ENCODE data around the gene HELB. TPM values are rescaled to one million over a fixed set of nuclear protein-coding genes. Genes with fewer than 3 reads are reported as not detected.

The HELB gene
- total RNA-seq, 1 experiment from 2014 or later, result 9.6 TPM

GRCh38 chr12:66288121-66288520 is 14.2 kb upstream of the HELB start:
- no peak overlapping the region for H3K4me3 Mint-ChIP-seq (ENCODE audit: low read depth, unreplicated experiment)
- H3K4me1 Mint-ChIP-seq (ENCODE audit: low read depth, unreplicated experiment), result no peaks in the 10 kb centered on the region
- no peaks in the 10 kb centered on the region for H3K36me3 Mint-ChIP-seq (ENCODE audit: insufficient read depth, unreplicated experiment)
- peaks cover 18% of the 10 kb centered on the region for H3K27me3 Mint-ChIP-seq (ENCODE audit: unreplicated experiment)
- CTCF ChIA-PET, result interaction anchor here (0.6 kb wide), 1 partner anchor 46 kb away, joined by 4 read pairs; no protein-coding TSS in a partner anchor
- DNase-seq, result no peak
- BruUV-seq (replicated peaks), result no TSS peak
- no peak for TF ChIP-seq CTCF (IDR thresholded peaks at IDR 0.05; ENCODE audit: unreplicated experiment)
- H3K27ac Mint-ChIP-seq (ENCODE audit: unreplicated experiment), result no peak overlapping the region
- no peaks in the 10 kb centered on the region for H3K9me3 Mint-ChIP-seq (ENCODE audit: low read depth, unreplicated experiment)
- intact Hi-C loops (cut with micrococcal nuclease; ENCODE audit: unreplicated experiment), result no loop called here

- TF ChIP-seq CTCF (IDR thresholded peaks at IDR 0.05; ENCODE audit: unreplicated experiment), result no peak
- no TSS peak for BruUV-seq (replicated peaks)
- Mint-ChIP-seq H3K9me3 (ENCODE audit: low read depth, unreplicated experiment) (no peaks in the 10 kb centered on the region), H3K4me1 (ENCODE audit: low read depth, unreplicated experiment) (no peaks in the 10 kb centered on the region), H3K27me3 (ENCODE audit: unreplicated experiment) (peaks cover 18% of the 10 kb centered on the region), H3K4me3 (ENCODE audit: low read depth, unreplicated experiment) (no peak overlapping the region), H3K27ac (ENCODE audit: unreplicated experiment) (no peak overlapping the region), H3K36me3 (ENCODE audit: insufficient read depth, unreplicated experiment) (no peaks in the 10 kb centered on the region)
- intact Hi-C loops (cut with micrococcal nuclease; ENCODE audit: unreplicated experiment), result no loop called here
- CTCF ChIA-PET, result no interaction called here
- DNase-seq, result no peak
Measured at GRCh38 chr12:66289485-66289884, 12.8 kb upstream of the HELB start.

- no peak for DNase-seq
- no peak overlapping the region for H3K4me3 Mint-ChIP-seq (ENCODE audit: low read depth, unreplicated experiment)
- H3K27ac Mint-ChIP-seq (ENCODE audit: unreplicated experiment), result no peak overlapping the region
- no peaks in the 10 kb centered on the region for H3K36me3 Mint-ChIP-seq (ENCODE audit: insufficient read depth, unreplicated experiment)
- intact Hi-C loops (cut with micrococcal nuclease; ENCODE audit: unreplicated experiment), result no loop called here
- H3K9me3 Mint-ChIP-seq (ENCODE audit: low read depth, unreplicated experiment), result no peaks in the 10 kb centered on the region
- no TSS peak for BruUV-seq (replicated peaks)
- no peaks in the 10 kb centered on the region for H3K4me1 Mint-ChIP-seq (ENCODE audit: low read depth, unreplicated experiment)
- CTCF ChIA-PET, result no interaction called here
- TF ChIP-seq CTCF (IDR thresholded peaks at IDR 0.05; ENCODE audit: unreplicated experiment), result no peak
- peaks cover 18% of the 10 kb centered on the region for H3K27me3 Mint-ChIP-seq (ENCODE audit: unreplicated experiment)
Measured at GRCh38 chr12:66290716-66291200, 11.5 kb upstream of the HELB start.

- no peak for TF ChIP-seq CTCF (IDR thresholded peaks at IDR 0.05; ENCODE audit: unreplicated experiment)
- intact Hi-C loops (cut with micrococcal nuclease; ENCODE audit: unreplicated experiment), result no loop called here
- BruUV-seq (replicated peaks), result no TSS peak
- H3K27me3 Mint-ChIP-seq (ENCODE audit: unreplicated experiment), result peaks cover 37% of the 10 kb centered on the region
- no peak overlapping the region for H3K27ac Mint-ChIP-seq (ENCODE audit: unreplicated experiment)
- DNase-seq, result no peak
- no peaks in the 10 kb centered on the region for H3K9me3 Mint-ChIP-seq (ENCODE audit: low read depth, unreplicated experiment)
- H3K36me3 Mint-ChIP-seq (ENCODE audit: insufficient read depth, unreplicated experiment), result no peaks in the 10 kb centered on the region
- no peak overlapping the region for H3K4me3 Mint-ChIP-seq (ENCODE audit: low read depth, unreplicated experiment)
- CTCF ChIA-PET, result no interaction called here
- peaks cover 16% of the 10 kb centered on the region for H3K4me1 Mint-ChIP-seq (ENCODE audit: low read depth, unreplicated experiment)
Measured at GRCh38 chr12:66296176-66296683, 6.1 kb upstream of the HELB start.
